HG03175 (cell line): Measurements from ENCODE around the gene LOXL1.

ENCODE experiments used
- ATAC-seq: cut with Tn5 transposase; IDR thresholded peaks from one replicate; pipeline ENCODE4 v1.9.1; 2021; ENCODE audit warnings: mild to moderate bottlenecking, moderate library complexity; ENCODE audit not compliant: unreplicated experiment

Gene LOXL1

DNA sequence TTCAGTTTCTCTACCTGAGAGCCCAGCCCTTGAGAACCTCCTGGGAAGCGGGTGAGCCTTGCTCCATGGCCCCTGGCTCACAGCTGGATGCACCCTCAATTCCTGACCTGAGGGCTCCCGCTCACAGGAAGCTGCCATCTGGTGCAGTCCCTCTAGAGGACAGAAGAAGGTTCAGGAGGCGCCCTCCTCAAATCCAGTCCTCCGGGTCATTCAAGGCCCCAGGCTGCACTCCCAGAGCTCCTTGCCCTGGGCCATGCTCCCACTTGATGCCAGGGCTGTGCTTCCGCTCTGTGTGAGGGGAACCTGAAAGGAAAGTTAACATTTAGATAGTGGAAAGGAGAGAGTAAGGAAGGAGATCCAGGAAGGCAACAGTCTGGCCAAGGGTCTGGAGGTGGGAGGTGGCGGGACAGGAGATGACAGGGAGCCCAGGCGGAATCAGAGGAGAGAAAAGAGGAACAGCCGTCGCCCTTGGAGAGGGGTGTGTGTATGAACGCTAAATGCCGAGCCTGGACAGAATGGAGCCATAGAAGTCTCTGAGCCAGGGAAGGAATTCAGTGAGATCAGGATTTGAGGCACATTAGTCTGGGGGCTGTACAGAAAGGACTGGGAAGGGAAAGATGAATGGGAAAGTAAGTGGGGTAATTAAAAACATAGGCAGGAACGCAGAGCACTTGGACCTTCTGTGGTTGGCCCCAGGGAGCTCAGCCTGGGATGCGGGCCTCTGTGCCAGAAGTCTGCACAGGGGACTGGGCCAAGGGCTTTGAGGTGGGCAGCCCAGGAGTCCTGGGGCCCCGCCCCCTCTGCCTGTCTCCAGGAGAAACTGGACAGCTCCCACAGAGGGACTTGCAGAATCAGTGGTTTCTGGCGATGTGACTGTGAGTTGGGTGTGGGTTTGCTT lies 26.8 kb upstream of the LOXL1 start:
- no peak for ATAC-seq

DNA sequence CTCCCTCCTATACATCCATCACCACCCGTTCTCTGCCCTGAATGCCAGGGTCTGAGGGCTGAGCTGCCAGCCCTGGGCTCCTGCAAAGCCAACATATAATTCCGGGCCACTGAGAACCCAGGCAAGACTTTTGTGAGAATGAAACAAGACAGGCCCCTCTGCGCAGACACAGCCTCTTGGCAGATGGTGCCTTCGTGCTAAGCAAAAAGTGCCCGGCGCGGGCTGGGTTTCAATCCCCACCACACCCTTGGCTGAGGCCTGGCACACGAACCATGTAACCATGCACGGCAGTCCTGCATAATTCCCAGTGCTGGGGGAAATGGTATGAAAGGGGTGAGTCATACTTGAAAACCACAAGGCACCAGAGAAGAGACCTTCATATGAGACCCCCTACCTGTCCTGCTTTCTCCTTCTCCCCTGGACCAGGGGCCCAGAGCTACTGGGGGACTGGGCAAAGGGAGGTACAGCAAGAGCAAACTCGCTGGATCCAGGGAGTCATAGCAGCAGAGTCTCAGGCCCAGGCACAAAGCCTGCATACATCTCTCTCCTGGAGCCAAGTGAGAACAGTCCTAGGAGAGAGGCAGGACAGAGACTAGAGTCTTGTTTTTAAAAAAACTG lies 26.1 kb upstream of the LOXL1 start:
- ATAC-seq, result no peak

DNA sequence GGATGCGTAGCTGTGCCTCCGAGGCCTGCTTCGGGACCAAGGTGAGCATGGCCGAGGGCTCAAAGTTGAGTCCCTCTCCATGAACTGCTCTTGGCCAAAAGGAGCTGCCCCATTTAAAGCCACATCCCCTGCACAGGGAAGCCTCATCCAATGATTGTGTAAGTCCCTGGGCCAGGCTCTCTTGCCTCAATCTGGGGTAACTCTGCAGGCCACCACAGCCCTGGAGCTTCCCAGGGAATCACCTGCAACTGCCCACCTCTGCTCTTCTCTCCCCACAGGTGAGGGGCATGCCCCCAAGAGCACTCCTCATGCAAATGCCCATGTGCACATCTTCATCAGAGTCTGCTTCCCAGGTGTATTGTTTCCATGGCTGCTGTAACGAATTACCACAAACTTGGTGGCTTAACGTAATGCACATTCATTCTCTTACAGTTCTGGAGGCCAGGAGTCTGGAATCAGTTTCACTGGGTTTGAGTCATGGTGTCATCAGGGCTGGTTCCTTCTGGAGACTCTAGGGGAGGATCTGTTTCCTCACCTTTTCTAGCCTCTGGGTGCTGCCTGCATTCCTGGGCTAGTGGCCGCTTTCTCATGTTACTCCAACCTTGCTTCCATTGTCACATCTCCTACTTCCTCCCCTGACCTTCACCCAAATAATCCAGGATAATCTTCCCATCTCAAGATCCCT lies 25.0 kb upstream of the LOXL1 start:
- ATAC-seq, result no peak

DNA sequence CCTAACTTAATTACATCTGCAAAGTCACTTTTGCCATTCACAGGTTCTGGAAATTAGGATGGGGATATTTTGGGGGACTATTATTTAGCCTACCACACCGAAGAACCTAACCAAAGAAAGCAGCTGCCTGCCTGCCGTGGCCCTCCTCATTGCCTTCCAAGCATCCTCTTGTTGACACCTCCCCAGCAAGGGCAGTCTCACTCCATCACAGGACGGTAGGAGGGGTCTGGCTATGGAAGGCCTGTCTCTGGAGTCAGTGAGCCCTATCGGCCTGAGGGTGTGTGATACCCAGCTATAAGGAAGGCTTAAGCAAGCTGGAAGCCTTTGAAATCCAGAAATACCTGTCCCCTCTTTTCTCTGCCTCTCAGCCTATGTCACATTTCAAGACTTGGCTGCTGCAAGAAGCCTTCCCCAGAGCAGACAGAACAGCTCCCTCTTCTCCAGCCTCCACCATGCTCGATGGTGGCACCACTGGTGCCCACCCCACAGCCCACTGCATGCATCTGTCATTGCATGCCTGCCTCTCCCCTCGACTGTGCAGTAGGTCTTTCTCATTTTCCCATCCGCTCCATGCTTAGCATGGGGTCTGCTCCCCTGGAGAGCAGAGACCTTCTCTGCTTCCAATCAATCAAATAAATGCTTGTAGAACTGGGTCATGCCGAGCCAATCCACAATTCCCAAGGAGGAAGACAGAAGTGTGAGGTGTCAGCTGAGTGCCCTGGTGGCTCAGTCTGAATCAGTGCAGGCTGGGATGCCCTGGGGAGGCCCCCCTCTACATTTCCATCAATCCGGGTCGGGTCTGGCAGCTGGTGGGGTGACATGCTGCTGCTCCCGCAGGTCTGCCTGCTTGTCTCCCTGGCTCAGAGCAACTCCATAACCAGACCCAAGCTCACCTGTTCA lies 23.9 kb upstream of the LOXL1 start:
- no peak for ATAC-seq

DNA sequence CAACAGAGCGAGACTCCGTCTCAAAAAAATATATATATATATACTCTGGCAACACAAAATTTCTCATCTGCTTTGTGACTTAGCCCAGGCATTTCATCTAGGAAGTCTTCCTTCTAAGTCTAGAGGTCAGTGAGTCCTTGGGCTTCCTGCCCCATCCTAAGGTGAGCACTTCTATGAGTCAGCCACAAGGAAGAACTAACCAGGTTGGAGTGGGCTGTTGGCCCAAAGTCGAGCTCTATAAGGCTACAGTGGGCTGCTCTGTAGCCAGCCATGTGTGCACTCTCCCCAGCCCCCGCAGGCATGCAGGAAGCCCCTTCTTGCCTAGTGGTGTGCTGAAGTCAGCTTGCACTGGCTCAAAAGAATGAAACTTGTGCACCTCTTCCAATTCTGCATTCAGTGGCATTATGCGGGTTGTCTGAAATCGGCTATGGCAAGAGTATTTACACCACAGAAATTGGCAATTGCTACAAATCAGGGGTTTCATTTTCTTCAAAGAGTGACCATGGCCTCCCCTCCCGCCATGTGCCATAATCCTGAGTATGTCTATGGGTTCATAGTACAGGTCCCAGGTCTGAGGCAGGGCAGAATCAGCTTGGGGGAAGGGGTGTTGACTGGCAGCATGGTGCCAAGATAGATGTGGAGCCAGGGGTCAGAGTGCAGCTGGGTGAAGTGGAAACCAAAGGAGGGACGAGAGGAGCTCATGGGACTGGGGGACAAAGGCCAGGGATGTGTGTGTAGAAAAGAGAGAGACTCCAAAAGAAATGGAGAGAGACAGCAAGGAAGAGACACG lies 22.0 kb upstream of the LOXL1 start:
- no peak for ATAC-seq

DNA sequence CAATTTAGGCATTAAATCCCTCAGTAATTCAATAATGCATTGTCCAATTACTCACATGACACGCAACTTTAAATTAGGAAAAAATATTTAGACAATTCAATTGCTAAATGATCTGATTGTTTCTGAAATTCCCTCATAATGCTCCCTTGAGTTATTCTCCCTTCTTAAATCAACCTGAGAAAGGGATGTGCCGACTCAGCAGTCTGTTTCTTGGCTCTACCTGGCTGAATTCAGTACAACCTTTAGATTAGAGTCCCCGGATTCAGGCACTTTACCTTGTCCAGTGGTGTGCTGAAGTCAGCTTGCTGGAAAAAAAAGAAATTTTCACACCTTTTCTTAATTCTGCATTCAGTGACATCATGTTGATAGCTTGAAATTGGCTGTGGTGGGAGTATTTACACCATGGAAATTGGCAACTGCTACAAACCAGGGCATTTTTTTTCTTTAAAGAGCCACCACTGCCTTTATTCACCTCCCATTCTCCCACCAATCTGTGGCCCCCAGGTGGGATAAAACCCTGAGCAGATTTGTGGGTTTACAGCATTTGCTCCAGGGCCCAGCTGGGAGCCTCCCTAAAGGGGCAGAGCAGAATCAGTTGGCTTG lies 20.9 kb upstream of the LOXL1 start:
- ATAC-seq, result no peak

DNA sequence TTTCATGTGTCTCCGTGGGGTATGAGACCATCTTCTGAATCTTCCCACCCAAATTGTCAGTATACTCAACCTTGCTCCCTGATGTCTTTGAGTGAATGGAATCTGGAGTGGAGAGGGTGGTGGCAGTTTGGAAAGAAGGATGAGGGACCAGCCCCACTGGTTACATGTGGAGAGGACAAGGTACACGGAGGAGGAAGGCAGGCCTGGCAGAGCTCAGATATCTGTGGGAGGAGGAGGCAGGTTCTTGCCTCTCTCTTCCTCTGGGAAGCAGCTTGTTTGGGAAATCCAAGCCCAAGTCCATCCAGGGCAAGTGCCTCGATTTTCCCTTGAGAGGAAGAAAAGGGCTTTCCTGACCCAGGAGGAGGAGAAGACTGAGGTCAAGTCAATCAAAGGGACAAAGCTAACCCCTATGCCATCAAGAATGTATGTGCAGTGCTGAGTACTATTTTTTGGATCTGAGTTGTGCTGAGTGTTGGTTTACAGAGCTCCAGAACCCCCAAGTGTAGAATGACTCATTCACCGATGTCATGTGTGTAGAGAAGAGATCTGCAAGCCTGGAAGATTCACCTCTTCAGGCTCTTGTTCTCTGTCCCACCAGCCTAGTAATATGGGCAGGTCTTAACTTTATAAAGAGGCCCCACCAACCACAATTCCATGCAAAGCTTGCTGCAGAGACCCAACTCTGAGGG lies 19.8 kb upstream of the LOXL1 start:
- ATAC-seq, result no peak

DNA sequence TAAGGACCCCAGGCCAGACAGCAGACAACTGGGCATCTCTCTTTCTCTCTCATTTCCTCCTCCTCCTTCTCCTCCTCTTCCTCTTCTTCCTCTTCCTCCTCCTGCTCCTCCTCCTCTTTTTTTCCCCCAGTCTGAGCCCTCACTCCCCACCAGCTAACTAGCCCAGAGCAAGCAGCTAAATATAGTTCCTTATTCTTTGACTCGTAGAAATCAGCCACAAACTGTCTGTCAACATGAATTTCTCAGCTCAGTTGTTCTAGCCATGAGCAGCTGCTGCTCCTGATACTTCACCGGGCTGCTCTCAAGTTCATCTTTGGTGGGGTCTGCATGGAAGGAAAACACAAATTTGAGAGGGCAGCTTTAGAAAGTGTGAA lies 19.2 kb upstream of the LOXL1 start:
- ATAC-seq, result no peak

DNA sequence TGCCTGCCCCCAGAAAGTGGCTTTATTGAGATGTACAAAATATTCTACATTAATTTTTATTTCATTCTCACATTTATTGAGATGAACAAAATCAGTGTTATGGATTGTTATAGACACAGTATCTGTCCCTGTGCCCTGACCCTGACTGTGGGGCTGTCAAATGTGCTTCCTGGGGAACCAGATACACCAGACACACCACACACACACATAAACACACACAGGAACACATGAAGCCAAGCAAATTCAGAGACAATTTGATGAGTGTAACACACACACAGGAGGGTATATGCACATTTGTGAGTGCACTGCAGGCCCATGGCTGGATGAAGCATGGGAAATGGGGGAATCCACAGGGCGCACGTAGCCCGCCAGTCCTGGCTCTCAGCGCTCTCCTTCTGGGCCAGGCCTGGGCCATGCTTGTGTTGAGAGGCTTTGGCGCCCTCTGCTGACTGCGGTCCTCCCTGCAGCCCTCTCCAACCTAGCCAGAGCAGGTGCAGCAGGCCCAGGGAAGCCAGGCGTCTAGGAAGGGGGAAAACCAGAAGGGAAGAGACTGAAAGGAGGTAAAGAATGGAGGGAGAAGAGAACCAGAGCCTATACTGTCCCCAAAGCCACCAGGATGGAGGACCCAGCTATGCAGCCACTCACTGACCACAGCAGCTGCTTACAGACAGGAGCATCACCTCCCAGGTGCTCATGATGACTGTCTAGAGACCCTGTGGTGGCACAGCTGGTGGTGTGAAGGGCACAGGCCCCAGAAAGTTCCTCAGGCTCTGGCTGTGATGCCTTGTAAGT lies 18.0 kb upstream of the LOXL1 start:
- peak; percentile 75 for ATAC-seq

DNA sequence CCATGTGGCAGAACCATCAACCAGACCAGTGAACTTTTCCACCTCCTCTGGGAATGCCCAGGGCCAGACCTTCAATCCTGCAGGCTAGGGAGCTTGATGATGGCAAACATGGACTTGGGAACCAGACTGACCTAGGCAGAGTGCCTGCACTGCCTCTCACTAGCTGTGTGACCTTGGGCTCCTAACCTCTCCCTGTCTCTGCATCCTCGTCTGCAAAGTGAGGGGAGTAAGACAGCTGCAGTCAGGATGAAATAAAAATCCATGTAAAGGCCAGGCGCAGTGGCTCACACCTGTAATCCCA lies 17.5 kb upstream of the LOXL1 start:
- ATAC-seq, result no peak

DNA sequence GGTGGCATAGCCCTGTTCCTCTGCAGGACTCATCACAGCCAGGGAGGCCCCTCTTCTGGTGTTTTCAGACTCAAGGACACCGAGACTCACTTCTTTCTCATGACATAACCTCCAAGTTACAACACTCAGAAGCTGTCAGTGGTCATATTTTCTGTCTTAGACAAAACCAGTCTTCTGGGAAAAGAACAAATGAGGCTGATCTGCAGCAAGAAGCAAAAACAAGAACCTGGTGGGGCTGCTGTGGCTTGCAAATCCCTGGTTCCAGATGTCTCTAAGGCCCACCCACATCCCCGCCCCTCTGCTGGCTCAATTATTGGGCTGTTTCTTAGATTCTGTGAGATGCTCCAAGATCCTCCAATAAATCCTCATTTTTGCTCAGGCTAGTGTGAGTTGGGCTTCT lies 16.6 kb upstream of the LOXL1 start:
- ATAC-seq, result no peak

DNA sequence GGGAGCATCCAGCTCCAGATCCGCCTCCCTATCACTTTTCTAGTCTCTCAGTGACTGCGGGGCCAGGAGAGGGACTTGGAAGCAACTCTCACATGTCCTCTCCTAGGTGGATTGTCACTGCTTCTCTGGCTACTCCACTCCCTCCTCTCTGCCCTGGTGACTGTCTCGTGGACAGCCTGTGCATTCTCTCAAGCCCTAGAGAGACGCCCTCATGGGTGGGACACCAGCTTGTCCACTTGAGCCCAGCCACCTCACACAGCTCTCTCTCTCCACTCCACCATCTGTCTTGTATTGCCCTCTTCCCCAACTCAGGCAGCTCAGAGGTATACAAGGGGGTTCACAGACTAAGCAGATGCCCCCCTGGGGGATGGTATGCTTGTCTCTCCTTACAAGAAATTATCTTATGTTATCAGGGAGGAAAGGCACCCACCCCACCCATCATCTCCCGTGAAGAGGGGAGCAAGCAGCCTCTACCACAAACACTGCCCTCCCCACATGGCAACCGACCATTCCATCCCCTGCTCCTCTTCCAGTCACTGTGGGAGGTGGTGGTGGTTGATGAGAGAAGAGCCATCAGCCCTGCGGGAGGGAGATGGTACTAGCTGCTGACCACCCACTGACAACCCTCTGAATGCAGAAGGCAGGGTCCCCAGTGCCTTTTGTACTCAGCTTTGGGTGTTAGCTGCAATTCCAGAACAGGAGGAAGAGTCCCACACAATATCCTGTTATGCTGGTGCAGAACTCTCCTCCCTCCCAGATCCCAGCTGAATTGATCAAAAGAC lies 15.5 kb upstream of the LOXL1 start:
- no peak for ATAC-seq

DNA sequence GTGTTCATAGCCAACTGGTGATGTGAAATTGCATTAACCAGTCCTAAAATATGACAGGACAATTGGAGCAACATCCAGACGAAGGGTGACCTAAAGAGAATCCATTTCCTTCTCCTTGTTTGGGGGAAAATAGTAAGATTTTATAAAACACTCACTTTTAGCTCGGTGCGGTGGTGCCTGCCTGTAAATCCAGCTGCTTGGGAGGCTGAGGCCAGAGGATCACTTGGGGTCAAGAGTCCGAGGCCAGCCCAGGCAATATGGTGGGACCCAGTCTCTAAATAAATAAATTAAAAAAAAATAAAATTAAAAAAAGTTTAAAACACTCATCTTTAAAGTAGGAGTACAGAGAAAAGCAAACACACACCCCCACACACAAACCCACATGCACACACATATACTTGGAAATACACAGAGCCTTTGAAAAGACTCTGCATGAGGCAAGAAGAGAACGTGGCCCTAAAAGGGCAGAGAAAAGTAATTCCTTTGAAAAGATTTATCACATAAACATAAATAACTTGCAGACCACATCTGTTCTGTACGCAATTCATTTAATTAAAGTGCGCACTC lies 14.1 kb upstream of the LOXL1 start:
- ATAC-seq, result no peak

DNA sequence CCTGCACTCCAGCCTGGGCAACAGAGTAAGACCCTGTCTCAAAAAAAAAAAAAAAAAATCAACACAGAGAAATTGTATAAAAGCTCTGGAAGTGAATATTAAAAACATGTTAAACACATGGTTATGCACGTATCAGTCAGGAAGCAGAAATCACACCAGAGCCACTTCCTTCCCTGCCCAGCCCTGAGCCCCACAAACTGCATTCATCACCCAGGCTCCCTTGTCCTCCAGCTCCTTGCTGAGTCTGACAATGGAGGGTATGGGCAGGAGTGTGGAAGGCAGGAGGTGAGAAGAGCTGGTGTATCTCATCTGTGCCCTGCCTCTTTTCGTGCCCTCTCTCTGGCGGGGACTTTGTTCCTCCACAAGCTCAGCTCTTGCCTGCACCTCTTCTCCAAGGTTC lies 12.1 kb upstream of the LOXL1 start:
- ATAC-seq, result no peak

DNA sequence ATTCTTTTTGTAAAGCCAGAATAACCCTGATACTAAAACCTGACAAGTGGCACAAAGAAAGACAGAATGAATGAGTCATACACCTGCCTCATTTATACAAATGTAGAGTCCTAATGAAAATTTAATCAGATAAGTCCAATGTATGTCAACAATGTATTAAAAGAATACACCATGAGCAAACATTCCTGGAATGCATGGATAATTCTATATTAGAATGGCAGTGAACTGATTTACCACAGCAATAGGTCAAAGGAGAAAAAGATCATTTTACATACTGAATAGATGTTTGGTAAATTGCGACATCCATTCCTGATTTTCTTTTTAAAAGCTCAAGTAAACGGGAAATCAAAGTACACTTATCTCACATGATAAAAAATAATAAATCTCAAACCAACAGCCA lies 11.2 kb upstream of the LOXL1 start:
- no peak for ATAC-seq

DNA sequence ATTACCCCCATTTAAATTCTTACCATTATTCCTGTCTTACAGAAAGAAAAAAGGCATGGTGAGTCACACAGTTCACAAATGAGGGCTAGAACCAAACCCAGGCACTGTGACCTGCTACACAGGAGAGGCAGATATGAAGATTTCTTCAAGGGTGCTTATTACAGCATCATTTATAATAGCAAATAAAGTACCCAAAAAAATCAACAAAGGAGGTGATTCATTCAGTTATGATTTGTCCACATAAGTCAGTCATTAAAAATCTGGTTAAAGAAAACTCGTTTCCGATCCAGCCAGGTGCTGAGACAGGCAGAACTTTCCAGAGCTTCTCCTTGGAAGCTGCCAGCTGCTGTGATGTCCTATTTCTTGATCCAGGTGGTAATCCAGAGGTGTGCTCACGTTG lies 7.5 kb upstream of the LOXL1 start:
- ATAC-seq, result no peak

DNA sequence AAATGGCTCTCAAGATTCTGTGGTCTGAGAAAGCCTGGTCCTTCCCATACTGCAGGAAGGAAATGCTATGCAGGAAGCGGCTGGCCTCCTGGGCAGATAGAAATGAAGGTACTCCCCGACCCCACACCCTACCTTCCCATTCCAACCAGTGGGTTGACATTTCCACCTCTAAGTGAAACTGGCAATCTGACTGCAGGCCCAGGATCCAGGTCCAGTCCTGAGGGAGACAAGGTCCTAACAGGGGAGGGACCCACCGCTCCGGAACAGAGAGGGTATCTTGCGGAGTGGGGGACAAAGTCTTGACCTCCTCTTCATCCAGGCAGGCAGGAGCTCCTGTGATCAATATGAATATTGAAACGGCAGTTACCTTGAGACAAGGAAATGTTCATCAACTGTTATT lies 6.6 kb upstream of the LOXL1 start:
- ATAC-seq, result no peak
